ENCODE results near the gene PARD3B. TPM values are rescaled to one million over a fixed set of nuclear protein-coding genes. Genes with fewer than 3 reads are reported as not detected.

The PARD3B gene
- total RNA-seq, 1 experiment from 2014 or later: 7.6 TPM

DNA sequence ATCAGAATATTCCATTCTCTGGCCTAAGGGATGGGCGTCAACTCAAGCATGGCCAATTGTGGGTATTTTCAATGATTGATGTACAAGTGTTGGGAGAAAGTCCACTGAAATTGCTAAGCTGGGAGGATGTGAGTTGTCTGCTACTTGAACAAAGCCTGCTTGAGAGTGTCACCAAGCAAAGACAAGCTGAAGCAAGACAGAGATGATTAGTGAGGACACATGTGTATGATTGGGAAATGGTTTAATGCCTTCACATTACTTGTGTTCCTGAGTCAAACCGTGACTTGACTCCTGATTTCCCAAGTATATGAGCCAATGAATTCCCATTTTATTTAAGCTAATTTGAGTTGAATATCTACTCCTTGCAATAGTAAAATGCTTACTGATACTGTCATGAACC, 1113.3 kb downstream of the PARD3B start:
- Histone ChIP-seq H3K79me2 (ENCODE audit: low read depth) (no peaks in the 10 kb centered on the region), H4K20me1 (ENCODE audit: insufficient read depth) (no peaks in the 10 kb centered on the region), H3K9me2 (ENCODE audit: insufficient read depth) (no peaks in the 10 kb centered on the region), H3K4me3 (no peak overlapping the region), H3K27me3 (ENCODE audit: insufficient read depth, low read depth) (no peaks in the 10 kb centered on the region), H3K9me3 (ENCODE audit: insufficient read depth, low read depth) (no peaks in the 10 kb centered on the region), H3K4me2 (no peak overlapping the region), H3K27ac (no peak overlapping the region), H3K4me1 (replicated peaks; ENCODE audit: insufficient read depth) (no peaks in the 10 kb centered on the region), H3K36me3 (ENCODE audit: low read depth) (no peaks in the 10 kb centered on the region), H2AFZ (no peak overlapping the region), H3F3A (ENCODE audit: insufficient read depth, low read depth) (no peaks in the 10 kb centered on the region)
- BruUV-seq (replicated peaks): no TSS peak
- intact Hi-C loops (cut with micrococcal nuclease; ENCODE audit: unreplicated experiment): no loop called here
- POLR2A ChIA-PET (ENCODE audit: unreplicated experiment): no interaction called here
- TF ChIP-seq, protein P1, sequence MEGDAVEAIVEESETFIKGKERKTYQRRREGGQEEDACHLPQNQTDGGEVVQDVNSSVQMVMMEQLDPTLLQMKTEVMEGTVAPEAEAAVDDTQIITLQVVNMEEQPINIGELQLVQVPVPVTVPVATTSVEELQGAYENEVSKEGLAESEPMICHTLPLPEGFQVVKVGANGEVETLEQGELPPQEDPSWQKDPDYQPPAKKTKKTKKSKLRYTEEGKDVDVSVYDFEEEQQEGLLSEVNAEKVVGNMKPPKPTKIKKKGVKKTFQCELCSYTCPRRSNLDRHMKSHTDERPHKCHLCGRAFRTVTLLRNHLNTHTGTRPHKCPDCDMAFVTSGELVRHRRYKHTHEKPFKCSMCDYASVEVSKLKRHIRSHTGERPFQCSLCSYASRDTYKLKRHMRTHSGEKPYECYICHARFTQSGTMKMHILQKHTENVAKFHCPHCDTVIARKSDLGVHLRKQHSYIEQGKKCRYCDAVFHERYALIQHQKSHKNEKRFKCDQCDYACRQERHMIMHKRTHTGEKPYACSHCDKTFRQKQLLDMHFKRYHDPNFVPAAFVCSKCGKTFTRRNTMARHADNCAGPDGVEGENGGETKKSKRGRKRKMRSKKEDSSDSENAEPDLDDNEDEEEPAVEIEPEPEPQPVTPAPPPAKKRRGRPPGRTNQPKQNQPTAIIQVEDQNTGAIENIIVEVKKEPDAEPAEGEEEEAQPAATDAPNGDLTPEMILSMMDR (conservative IDR thresholded peaks at IDR 0.05): no peak
- no peak for TF ChIP-seq EZH2 (IDR thresholded peaks at IDR 0.05; ENCODE audit: low read depth)
- no peak for DNase-seq
- CTCF ChIA-PET: no interaction called here

DNA sequence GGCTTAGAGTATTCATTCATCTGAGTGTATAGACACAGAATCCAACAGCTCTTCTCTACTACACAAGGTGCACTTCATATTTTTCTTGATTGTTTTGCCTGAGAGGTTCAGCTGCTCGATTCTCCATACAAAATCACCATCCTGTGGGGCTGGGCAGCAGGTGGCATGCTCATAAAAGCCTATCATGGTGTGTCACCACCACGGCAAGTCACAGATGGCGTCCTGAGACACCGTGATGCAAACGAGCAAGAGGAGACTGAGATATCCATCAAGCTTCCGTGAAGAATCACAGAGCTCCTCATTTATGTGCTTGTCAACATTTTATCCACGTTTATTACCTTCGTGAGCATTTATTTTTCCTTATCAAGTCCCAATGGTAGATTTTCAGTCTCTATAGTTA, 1114.6 kb downstream of the PARD3B start:
- H3K4me3 ChIP-seq: no peak overlapping the region
- H3F3A ChIP-seq (ENCODE audit: insufficient read depth, low read depth): no peaks in the 10 kb centered on the region
- no peaks in the 10 kb centered on the region for H3K27me3 ChIP-seq (ENCODE audit: insufficient read depth, low read depth)
- no peak for DNase-seq
- intact Hi-C loops (cut with micrococcal nuclease; ENCODE audit: unreplicated experiment): no loop called here
- H3K9me3 ChIP-seq (ENCODE audit: insufficient read depth, low read depth): no peaks in the 10 kb centered on the region
- ChIA-PET CTCF (no interaction called here), POLR2A (ENCODE audit: unreplicated experiment) (no interaction called here)
- H3K4me2 ChIP-seq: no peak overlapping the region
- H4K20me1 ChIP-seq (ENCODE audit: insufficient read depth): no peaks in the 10 kb centered on the region
- H3K79me2 ChIP-seq (ENCODE audit: low read depth): no peaks in the 10 kb centered on the region
- BruUV-seq (replicated peaks): no TSS peak
- H3K36me3 ChIP-seq (ENCODE audit: low read depth): no peaks in the 10 kb centered on the region
- no peaks in the 10 kb centered on the region for H3K4me1 ChIP-seq (replicated peaks; ENCODE audit: insufficient read depth)
- no peak overlapping the region for H2AFZ ChIP-seq
- TF ChIP-seq EZH2 (IDR thresholded peaks at IDR 0.05; ENCODE audit: low read depth): no peak
- TF ChIP-seq, protein P1 (conservative IDR thresholded peaks at IDR 0.05): no peak
- H3K27ac ChIP-seq: no peak overlapping the region
- H3K9me2 ChIP-seq (ENCODE audit: insufficient read depth): no peaks in the 10 kb centered on the region

DNA sequence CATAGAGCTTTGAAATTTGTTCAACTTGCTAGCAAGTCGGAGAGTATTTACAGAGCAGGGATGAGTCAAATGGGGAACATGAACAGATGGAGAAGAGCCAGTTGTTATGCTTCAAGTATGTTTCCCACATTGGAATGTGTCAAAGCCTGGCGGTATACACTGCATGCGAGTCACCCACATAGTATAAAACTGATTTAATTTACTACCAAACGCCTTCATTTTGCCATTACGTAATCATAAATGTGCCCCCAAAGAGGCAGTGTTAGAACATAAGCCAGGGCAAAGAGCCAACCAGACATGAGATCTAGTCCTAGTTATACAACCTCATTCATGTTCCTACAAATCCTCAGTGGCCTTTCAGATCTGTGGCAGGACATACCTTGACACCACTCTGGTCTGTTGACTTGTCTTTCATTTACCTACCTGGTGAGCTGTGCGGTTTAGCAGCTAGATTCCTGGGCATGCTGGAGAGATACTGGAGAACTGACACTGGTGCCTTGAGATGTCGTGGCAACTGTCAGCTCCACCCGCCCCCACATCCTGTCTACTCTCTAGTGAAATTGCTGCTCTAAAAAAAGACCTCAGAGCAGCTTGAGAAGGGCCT, 1115.3 kb downstream of the PARD3B start:
- no peak for TF ChIP-seq EZH2 (IDR thresholded peaks at IDR 0.05; ENCODE audit: low read depth)
- Histone ChIP-seq H3F3A (ENCODE audit: insufficient read depth, low read depth) (no peaks in the 10 kb centered on the region), H3K4me1 (replicated peaks; ENCODE audit: insufficient read depth) (peaks cover 2% of the 10 kb centered on the region), H3K4me3 (no peak overlapping the region), H2AFZ (no peak overlapping the region), H3K27me3 (ENCODE audit: insufficient read depth, low read depth) (no peaks in the 10 kb centered on the region), H3K9me3 (ENCODE audit: insufficient read depth, low read depth) (no peaks in the 10 kb centered on the region), H3K4me2 (no peak overlapping the region), H3K36me3 (ENCODE audit: low read depth) (no peaks in the 10 kb centered on the region), H4K20me1 (ENCODE audit: insufficient read depth) (no peaks in the 10 kb centered on the region), H3K27ac (no peak overlapping the region), H3K79me2 (ENCODE audit: low read depth) (no peaks in the 10 kb centered on the region), H3K9me2 (ENCODE audit: insufficient read depth) (no peaks in the 10 kb centered on the region)
- intact Hi-C loops (cut with micrococcal nuclease; ENCODE audit: unreplicated experiment): no loop called here
- no TSS peak for BruUV-seq (replicated peaks)
- ChIA-PET CTCF (no interaction called here), POLR2A (ENCODE audit: unreplicated experiment) (no interaction called here)
- DNase-seq: no peak

DNA sequence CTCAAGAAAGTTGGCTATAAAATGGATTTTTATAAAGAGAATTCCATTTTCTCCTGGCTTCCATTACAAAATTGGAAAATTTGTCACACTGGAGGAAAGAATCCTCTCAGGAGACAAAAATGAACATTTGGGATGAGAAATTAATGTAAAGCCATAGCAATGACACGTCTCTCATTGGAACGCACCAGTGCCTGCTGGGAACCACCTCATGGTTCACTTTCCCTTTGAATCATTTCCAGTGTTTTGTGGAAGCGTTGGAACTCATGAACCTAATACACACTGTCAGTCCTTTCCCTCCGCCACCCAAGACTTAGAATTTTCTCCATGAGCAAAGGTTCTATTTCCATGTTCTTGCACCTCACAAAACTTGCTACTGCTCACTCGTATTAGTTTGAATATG, 1116.0 kb downstream of the PARD3B start:
- TF ChIP-seq, protein P1 (conservative IDR thresholded peaks at IDR 0.05): no peak
- TF ChIP-seq EZH2 (IDR thresholded peaks at IDR 0.05; ENCODE audit: low read depth): no peak
- no peaks in the 10 kb centered on the region for H3K9me3 ChIP-seq (ENCODE audit: insufficient read depth, low read depth)
- CTCF ChIA-PET: no interaction called here
- no peak overlapping the region for H3K27ac ChIP-seq
- DNase-seq: no peak
- no peaks in the 10 kb centered on the region for H3F3A ChIP-seq (ENCODE audit: insufficient read depth, low read depth)
- H2AFZ ChIP-seq: no peak overlapping the region
- peaks cover 8% of the 10 kb centered on the region for H3K4me1 ChIP-seq (replicated peaks; ENCODE audit: insufficient read depth)
- H4K20me1 ChIP-seq (ENCODE audit: insufficient read depth): no peaks in the 10 kb centered on the region
- no peak overlapping the region for H3K4me2 ChIP-seq
- no peaks in the 10 kb centered on the region for H3K9me2 ChIP-seq (ENCODE audit: insufficient read depth)
- H3K79me2 ChIP-seq (ENCODE audit: low read depth): no peaks in the 10 kb centered on the region
- POLR2A ChIA-PET (ENCODE audit: unreplicated experiment): no interaction called here
- H3K36me3 ChIP-seq (ENCODE audit: low read depth): no peaks in the 10 kb centered on the region
- no peak overlapping the region for H3K4me3 ChIP-seq
- BruUV-seq (replicated peaks): no TSS peak
- no peaks in the 10 kb centered on the region for H3K27me3 ChIP-seq (ENCODE audit: insufficient read depth, low read depth)
- intact Hi-C loops (cut with micrococcal nuclease; ENCODE audit: unreplicated experiment): no loop called here

Measured in PC-9 (cell line).